GM23338 (cell line): ENCODE results near the gene HIVEP1. TPM values are rescaled to one million over a fixed set of nuclear protein-coding genes. Genes with fewer than 3 reads are reported as not detected.
A peak's percentile ranks its signal among the peaks of the same experiment; 100 is the strongest.

Experiments used
- ATAC-seq: fragments of 200-7000 bp; cut with Tn5 transposase; 3 replicates; pipeline ENCODE4 v1.9.1; 2020
- DNase-seq: peaks from one replicate; pipeline ENCODE4 v3.0.0-alpha.2; 2015; ENCODE audit warnings: low spot score
- H2AFZ ChIP-seq: fragments of 200-600 bp; sonication (generic); 2 replicates; pipeline ENCODE4 v1.8.0; 2016; ENCODE audit warnings: antibody characterized with exemption, mild to moderate bottlenecking, moderate library complexity
- H3F3A ChIP-seq: fragments of 200-600 bp; sonication (generic); replicated peaks from 2 replicates; pipeline ENCODE4 v1.8.0; 2017; ENCODE audit warnings: antibody characterized with exemption, mixed run types, low read depth
- H3K27ac ChIP-seq: fragments of 200-600 bp; sonication (generic); 2 replicates; pipeline ENCODE4 v1.6.1; 2016; ENCODE audit warnings: low read depth
- H3K27me3 ChIP-seq: fragments of 200-600 bp; sonication (generic); 2 replicates; pipeline ENCODE4 v1.8.0; 2016; ENCODE audit warnings: mild to moderate bottlenecking, mixed run types, moderate library complexity; ENCODE audit not compliant: insufficient read depth
- H3K36me3 ChIP-seq: fragments of 200-600 bp; sonication (generic); 2 replicates; pipeline ENCODE4 v1.8.0; 2016; ENCODE audit warnings: mild to moderate bottlenecking; ENCODE audit not compliant: insufficient read depth
- H3K4me1 ChIP-seq: fragments of 200-600 bp; sonication (generic); 2 replicates; pipeline ENCODE4 v1.8.0; 2016; ENCODE audit warnings: mild to moderate bottlenecking, moderate library complexity; ENCODE audit not compliant: insufficient read depth
- H3K4me2 ChIP-seq: fragments of 200-600 bp; sonication (generic); 2 replicates; pipeline ENCODE4 v1.7.1; 2017; ENCODE audit warnings: mixed run types
- H3K4me3 ChIP-seq: fragments of 200-600 bp; sonication (generic); 2 replicates; pipeline ENCODE4 v1.6.1; 2016; ENCODE audit warnings: mixed run types
- H3K79me2 ChIP-seq: fragments of 200-600 bp; sonication (generic); replicated peaks from 2 replicates; pipeline ENCODE4 v1.8.0; 2017; ENCODE audit warnings: mild to moderate bottlenecking; ENCODE audit not compliant: insufficient read depth
- H3K9me2 ChIP-seq: fragments of 200-600 bp; sonication (generic); 2 replicates; pipeline ENCODE4 v1.8.0; 2017; ENCODE audit not compliant: insufficient read depth
- H4K20me1 ChIP-seq: fragments of 200-600 bp; sonication (generic); replicated peaks from 2 replicates; pipeline ENCODE4 v1.8.0; 2017; ENCODE audit warnings: mild to moderate bottlenecking; ENCODE audit not compliant: insufficient read depth
- H3K27ac Mint-ChIP-seq: 2 replicates; pipeline ENCODE4 v1.8.0; 2020; ENCODE audit warnings: inconsistent platforms, mild to moderate bottlenecking, moderate library complexity, mixed read lengths
- H3K27me3 Mint-ChIP-seq: 3 replicates; pipeline ENCODE4 v1.8.0; 2022; ENCODE audit warnings: low read depth, mild to moderate bottlenecking, moderate library complexity, mixed read lengths, inconsistent platforms; ENCODE audit not compliant: insufficient read depth, poor library complexity
- H3K36me3 Mint-ChIP-seq: 3 replicates; pipeline ENCODE4 v1.8.0; 2021; ENCODE audit warnings: low read depth, mild to moderate bottlenecking, inconsistent platforms, moderate library complexity, mixed read lengths
- H3K4me1 Mint-ChIP-seq: 3 replicates; pipeline ENCODE4 v1.8.0; 2020; ENCODE audit warnings: mild to moderate bottlenecking, inconsistent platforms, mixed read lengths
- H3K4me3 Mint-ChIP-seq: 3 replicates; pipeline ENCODE4 v1.8.0; 2021; ENCODE audit warnings: moderate library complexity, mild to moderate bottlenecking, inconsistent platforms, mixed read lengths
- H3K9me3 Mint-ChIP-seq: 3 replicates; pipeline ENCODE4 v1.8.0; 2020; ENCODE audit warnings: moderate library complexity, mild to moderate bottlenecking, inconsistent platforms, mixed read lengths
- CREB1 ChIP-seq: fragments of 250-450 bp; sonication (Bioruptor Pico); IDR thresholded peaks from 2 replicates; pipeline ENCODE4 v1.5.0; 2020; ENCODE audit warnings: low read depth, mild to moderate bottlenecking, moderate library complexity
- EZH2 ChIP-seq: fragments of 200-600 bp; sonication (generic); IDR thresholded peaks from one replicate; pipeline ENCODE4 v1.8.0; 2017; ENCODE audit warnings: antibody characterized with exemption, mild to moderate bottlenecking, low read depth; ENCODE audit not compliant: unreplicated experiment
- EZH2phosphoT487 ChIP-seq: fragments of 200-600 bp; sonication (generic); IDR thresholded peaks from one replicate; pipeline ENCODE4 v1.8.1; 2018; ENCODE audit warnings: antibody characterized with exemption; ENCODE audit not compliant: unreplicated experiment
- JUNB ChIP-seq: IDR thresholded peaks from one replicate; pipeline ENCODE4 v1.6.1; 2016; ENCODE audit warnings: antibody characterized with exemption; ENCODE audit not compliant: unreplicated experiment
- NANOG ChIP-seq: IDR thresholded peaks from 2 replicates; pipeline ENCODE4 v1.6.1; 2016; ENCODE audit warnings: antibody characterized with exemption, borderline replicate concordance
- POLR2AphosphoS5 ChIP-seq: IDR thresholded peaks from 2 replicates; pipeline ENCODE4 v1.6.1; 2016; ENCODE audit warnings: antibody characterized with exemption, low read depth
- STAT1 ChIP-seq: IDR thresholded peaks from one replicate; pipeline ENCODE4 v1.6.1; 2016; ENCODE audit warnings: antibody characterized with exemption; ENCODE audit not compliant: unreplicated experiment
- ZNF114 ChIP-seq: fragments of 250-450 bp; sonication (Bioruptor Pico); IDR thresholded peaks from 2 replicates; pipeline ENCODE4 v1.5.0; 2020; ENCODE audit warnings: mild to moderate bottlenecking, moderate library complexity
- ZNF331 ChIP-seq: fragments of 250-450 bp; sonication (Bioruptor Pico); IDR thresholded peaks from 2 replicates; pipeline ENCODE4 v1.5.0; 2020; ENCODE audit warnings: low read depth, mild to moderate bottlenecking, moderate library complexity
- polyA plus RNA-seq: library from polyadenylated mRNA; unstranded; fragments of >200 nt; fragmentation: Nextera tagmentation; extraction: Ambion mirVana; gene quantifications from 2 replicates; pipeline ENCODE4 v1.2.1, GENCODE V29; 2016
- total RNA-seq: library from RNA; depleted of rRNA; stranded (reverse); fragments of >200 nt; shearing (Covaris generic); gene quantifications from 2 replicates; pipeline ENCODE4 v1.2.3, GENCODE V29; 2014
- TF ChIP-seq, protein P1 (sequence below): IDR thresholded peaks from one replicate; pipeline ENCODE4 v1.6.1; 2018; ENCODE audit warnings: antibody characterized with exemption; ENCODE audit not compliant: unreplicated experiment
- TF ChIP-seq, protein P2 (sequence below): IDR thresholded peaks from 2 replicates; pipeline ENCODE4 v1.6.1; 2016; ENCODE audit warnings: antibody characterized with exemption
- TF ChIP-seq, protein P3 (sequence below), 2 experiments: fragments of 200-600 bp in 1 of 2; sonication (generic) in 1 of 2; conservative IDR thresholded peaks; 2 replicates each; pipeline versions ENCODE4 v1.5.1 to v1.6.1; 2016 to 2017; ENCODE audit warnings: antibody characterized with exemption in 2 of 2, low read depth in 2 of 2, mild to moderate bottlenecking in 2 of 2, moderate library complexity in 1 of 2
- TF ChIP-seq, protein P4 (sequence below): fragments of 250-450 bp; sonication (Bioruptor Pico); IDR thresholded peaks from 2 replicates; pipeline ENCODE4 v1.5.0; 2020; ENCODE audit warnings: mild to moderate bottlenecking, moderate library complexity

Gene HIVEP1
- total and polyA plus RNA-seq, 2 experiments from 2014 or later: 10.1 to 21.7 TPM

DNA sequence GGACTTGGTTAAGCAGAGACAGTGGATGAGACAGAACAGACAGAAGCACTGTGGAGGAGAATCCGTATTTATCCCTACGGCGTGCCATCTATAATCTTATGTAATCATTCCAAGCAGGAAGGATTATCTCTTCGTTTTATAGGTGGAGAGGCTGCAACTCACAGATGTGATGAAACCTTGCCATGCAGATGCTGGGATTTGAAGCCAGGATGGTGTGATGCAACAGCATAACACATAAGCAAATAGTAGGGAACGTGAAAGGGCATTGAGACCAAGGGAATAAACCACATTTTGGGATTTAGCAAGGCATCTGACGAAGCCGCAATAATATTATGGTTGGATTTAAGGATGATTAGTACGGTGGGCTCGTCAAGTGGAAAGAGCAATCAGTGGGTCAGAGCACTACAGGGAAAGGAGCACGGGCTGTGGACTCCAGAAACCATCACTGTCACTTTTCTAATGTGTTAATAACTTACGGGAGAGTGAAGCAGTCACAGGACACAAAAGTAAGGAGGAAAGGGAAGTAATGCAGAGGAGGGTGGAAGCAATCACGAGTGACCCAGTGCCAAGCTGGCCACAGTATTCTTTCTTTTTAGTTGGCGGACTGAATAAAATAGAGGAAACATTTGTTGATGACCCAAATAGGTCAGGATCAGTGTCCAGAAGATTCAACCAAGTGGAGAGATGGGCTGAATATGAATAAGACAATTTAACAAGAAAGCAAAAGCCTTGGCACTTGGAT, 158.4 kb downstream of the HIVEP1 start:
- Histone ChIP-seq H2AFZ (no peak overlapping the region), H3K27me3 (no peaks in the 10 kb centered on the region), H3F3A (0 out of 2 replicates have a peak, but pooled peaks cover 3% of the 10 kb centered on the region), H3K79me2 (no peaks in the 10 kb centered on the region), H4K20me1 (no peaks in the 10 kb centered on the region), H3K4me3 (no peak overlapping the region), H3K4me1 (peaks cover 46% of the 10 kb centered on the region), H3K4me2 (peak overlapping the region; percentile 61), H3K36me3 (no peaks in the 10 kb centered on the region), H3K9me2 (no peaks in the 10 kb centered on the region), H3K27ac (peak overlapping the region; percentile 88)
- Mint-ChIP-seq H3K36me3 (no peaks in the 10 kb centered on the region), H3K4me1 (peaks cover 33% of the 10 kb centered on the region), H3K27me3 (peaks cover 7% of the 10 kb centered on the region), H3K9me3 (no peaks in the 10 kb centered on the region; the same call in 2 of the 3 replicates), H3K4me3 (no peak overlapping the region), H3K27ac (peak overlapping the region; percentile 45)
- no peak for TF ChIP-seq EZH2
- no peak for TF ChIP-seq ZNF114 (CRISPR knock-in tag)
- TF ChIP-seq, protein P1, sequence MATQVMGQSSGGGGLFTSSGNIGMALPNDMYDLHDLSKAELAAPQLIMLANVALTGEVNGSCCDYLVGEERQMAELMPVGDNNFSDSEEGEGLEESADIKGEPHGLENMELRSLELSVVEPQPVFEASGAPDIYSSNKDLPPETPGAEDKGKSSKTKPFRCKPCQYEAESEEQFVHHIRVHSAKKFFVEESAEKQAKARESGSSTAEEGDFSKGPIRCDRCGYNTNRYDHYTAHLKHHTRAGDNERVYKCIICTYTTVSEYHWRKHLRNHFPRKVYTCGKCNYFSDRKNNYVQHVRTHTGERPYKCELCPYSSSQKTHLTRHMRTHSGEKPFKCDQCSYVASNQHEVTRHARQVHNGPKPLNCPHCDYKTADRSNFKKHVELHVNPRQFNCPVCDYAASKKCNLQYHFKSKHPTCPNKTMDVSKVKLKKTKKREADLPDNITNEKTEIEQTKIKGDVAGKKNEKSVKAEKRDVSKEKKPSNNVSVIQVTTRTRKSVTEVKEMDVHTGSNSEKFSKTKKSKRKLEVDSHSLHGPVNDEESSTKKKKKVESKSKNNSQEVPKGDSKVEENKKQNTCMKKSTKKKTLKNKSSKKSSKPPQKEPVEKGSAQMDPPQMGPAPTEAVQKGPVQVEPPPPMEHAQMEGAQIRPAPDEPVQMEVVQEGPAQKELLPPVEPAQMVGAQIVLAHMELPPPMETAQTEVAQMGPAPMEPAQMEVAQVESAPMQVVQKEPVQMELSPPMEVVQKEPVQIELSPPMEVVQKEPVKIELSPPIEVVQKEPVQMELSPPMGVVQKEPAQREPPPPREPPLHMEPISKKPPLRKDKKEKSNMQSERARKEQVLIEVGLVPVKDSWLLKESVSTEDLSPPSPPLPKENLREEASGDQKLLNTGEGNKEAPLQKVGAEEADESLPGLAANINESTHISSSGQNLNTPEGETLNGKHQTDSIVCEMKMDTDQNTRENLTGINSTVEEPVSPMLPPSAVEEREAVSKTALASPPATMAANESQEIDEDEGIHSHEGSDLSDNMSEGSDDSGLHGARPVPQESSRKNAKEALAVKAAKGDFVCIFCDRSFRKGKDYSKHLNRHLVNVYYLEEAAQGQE: no peak
- no peak for TF ChIP-seq JUNB
- TF ChIP-seq, protein P2, sequence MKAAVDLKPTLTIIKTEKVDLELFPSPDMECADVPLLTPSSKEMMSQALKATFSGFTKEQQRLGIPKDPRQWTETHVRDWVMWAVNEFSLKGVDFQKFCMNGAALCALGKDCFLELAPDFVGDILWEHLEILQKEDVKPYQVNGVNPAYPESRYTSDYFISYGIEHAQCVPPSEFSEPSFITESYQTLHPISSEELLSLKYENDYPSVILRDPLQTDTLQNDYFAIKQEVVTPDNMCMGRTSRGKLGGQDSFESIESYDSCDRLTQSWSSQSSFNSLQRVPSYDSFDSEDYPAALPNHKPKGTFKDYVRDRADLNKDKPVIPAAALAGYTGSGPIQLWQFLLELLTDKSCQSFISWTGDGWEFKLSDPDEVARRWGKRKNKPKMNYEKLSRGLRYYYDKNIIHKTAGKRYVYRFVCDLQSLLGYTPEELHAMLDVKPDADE: no peak
- TF ChIP-seq POLR2AphosphoS5: no peak
- TF ChIP-seq CREB1: no peak
- no peak for TF ChIP-seq ZNF331
- TF ChIP-seq STAT1: no peak
- no peak for TF ChIP-seq NANOG
- TF ChIP-seq, protein P3, sequence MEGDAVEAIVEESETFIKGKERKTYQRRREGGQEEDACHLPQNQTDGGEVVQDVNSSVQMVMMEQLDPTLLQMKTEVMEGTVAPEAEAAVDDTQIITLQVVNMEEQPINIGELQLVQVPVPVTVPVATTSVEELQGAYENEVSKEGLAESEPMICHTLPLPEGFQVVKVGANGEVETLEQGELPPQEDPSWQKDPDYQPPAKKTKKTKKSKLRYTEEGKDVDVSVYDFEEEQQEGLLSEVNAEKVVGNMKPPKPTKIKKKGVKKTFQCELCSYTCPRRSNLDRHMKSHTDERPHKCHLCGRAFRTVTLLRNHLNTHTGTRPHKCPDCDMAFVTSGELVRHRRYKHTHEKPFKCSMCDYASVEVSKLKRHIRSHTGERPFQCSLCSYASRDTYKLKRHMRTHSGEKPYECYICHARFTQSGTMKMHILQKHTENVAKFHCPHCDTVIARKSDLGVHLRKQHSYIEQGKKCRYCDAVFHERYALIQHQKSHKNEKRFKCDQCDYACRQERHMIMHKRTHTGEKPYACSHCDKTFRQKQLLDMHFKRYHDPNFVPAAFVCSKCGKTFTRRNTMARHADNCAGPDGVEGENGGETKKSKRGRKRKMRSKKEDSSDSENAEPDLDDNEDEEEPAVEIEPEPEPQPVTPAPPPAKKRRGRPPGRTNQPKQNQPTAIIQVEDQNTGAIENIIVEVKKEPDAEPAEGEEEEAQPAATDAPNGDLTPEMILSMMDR (conservative IDR thresholded peaks at IDR 0.05; ENCODE audit: low read depth in 2 of 2): no peak
- TF ChIP-seq EZH2phosphoT487: no peak
- TF ChIP-seq, protein P4, sequence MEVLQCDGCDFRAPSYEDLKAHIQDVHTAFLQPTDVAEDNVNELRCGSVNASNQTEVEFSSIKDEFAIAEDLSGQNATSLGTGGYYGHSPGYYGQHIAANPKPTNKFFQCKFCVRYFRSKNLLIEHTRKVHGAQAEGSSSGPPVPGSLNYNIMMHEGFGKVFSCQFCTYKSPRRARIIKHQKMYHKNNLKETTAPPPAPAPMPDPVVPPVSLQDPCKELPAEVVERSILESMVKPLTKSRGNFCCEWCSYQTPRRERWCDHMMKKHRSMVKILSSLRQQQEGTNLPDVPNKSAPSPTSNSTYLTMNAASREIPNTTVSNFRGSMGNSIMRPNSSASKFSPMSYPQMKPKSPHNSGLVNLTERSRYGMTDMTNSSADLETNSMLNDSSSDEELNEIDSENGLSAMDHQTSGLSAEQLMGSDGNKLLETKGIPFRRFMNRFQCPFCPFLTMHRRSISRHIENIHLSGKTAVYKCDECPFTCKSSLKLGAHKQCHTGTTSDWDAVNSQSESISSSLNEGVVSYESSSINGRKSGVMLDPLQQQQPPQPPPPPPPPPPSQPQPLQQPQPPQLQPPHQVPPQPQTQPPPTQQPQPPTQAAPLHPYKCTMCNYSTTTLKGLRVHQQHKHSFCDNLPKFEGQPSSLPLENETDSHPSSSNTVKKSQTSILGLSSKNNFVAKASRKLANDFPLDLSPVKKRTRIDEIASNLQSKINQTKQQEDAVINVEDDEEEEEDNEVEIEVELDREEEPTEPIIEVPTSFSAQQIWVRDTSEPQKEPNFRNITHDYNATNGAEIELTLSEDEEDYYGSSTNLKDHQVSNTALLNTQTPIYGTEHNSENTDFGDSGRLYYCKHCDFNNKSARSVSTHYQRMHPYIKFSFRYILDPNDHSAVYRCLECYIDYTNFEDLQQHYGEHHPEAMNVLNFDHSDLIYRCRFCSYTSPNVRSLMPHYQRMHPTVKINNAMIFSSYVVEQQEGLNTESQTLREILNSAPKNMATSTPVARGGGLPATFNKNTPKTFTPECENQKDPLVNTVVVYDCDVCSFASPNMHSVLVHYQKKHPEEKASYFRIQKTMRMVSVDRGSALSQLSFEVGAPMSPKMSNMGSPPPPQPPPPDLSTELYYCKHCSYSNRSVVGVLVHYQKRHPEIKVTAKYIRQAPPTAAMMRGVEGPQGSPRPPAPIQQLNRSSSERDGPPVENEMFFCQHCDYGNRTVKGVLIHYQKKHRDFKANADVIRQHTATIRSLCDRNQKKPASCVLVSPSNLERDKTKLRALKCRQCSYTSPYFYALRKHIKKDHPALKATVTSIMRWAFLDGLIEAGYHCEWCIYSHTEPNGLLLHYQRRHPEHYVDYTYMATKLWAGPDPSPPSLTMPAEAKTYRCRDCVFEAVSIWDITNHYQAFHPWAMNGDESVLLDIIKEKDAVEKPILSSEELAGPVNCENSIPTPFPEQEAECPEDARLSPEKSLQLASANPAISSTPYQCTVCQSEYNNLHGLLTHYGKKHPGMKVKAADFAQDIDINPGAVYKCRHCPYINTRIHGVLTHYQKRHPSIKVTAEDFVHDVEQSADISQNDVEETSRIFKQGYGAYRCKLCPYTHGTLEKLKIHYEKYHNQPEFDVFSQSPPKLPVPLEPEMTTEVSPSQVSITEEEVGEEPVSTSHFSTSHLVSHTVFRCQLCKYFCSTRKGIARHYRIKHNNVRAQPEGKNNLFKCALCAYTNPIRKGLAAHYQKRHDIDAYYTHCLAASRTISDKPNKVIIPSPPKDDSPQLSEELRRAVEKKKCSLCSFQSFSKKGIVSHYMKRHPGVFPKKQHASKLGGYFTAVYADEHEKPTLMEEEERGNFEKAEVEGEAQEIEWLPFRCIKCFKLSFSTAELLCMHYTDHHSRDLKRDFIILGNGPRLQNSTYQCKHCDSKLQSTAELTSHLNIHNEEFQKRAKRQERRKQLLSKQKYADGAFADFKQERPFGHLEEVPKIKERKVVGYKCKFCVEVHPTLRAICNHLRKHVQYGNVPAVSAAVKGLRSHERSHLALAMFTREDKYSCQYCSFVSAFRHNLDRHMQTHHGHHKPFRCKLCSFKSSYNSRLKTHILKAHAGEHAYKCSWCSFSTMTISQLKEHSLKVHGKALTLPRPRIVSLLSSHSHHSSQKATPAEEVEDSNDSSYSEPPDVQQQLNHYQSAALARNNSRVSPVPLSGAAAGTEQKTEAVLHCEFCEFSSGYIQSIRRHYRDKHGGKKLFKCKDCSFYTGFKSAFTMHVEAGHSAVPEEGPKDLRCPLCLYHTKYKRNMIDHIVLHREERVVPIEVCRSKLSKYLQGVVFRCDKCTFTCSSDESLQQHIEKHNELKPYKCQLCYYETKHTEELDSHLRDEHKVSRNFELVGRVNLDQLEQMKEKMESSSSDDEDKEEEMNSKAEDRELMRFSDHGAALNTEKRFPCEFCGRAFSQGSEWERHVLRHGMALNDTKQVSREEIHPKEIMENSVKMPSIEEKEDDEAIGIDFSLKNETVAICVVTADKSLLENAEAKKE: no peak
- no peak for DNase-seq
- ATAC-seq: no peak
